GM12878 (cell line): ENCODE data around the gene ZC3H15. TPM values are rescaled to one million over a fixed set of nuclear protein-coding genes. Genes with fewer than 3 reads are reported as not detected.
A peak's percentile ranks its signal among the peaks of the same experiment; 100 is the strongest.

Experiments
- ATF2 ChIP-seq: IDR thresholded peaks from 2 replicates; pipeline ENCODE4 v1.6.1; 2012; ENCODE audit warnings: low read length, inconsistent platforms
- CBFB ChIP-seq: IDR thresholded peaks from 2 replicates; pipeline ENCODE4 v1.6.1; 2016; ENCODE audit warnings: antibody characterized with exemption, low read depth
- CHD1 ChIP-seq: IDR thresholded peaks from 2 replicates; pipeline ENCODE4 v1.6.1; 2012; ENCODE audit warnings: low read depth, low read length, improper control_type of control experiment
- HDAC6 ChIP-seq: fragments of 200-600 bp; sonication (generic); IDR thresholded peaks from one replicate; pipeline ENCODE4 v1.8.0; 2017; ENCODE audit warnings: antibody characterized with exemption; ENCODE audit not compliant: unreplicated experiment
- KAT2A ChIP-seq: conservative IDR thresholded peaks from 2 replicates; pipeline ENCODE4 v1.6.1; 2011; ENCODE audit warnings: low read depth, low read length; ENCODE audit not compliant: control insufficient read depth
- LARP7 ChIP-seq: fragments of 450-650 bp; IDR thresholded peaks from 2 replicates; pipeline ENCODE4 v1.6.1; 2017; ENCODE audit warnings: mild to moderate bottlenecking
- RCOR1 ChIP-seq: conservative IDR thresholded peaks from 2 replicates; pipeline ENCODE4 v1.6.1; 2012; ENCODE audit warnings: low read depth, low read length, improper control_type of control experiment
- REST ChIP-seq: IDR thresholded peaks from 2 replicates; pipeline ENCODE4 v1.6.1; 2012; ENCODE audit warnings: mild to moderate bottlenecking, low read depth, low read length
- SMAD1 ChIP-seq: fragments of 450-650 bp; IDR thresholded peaks from 2 replicates; pipeline ENCODE4 v1.6.1; 2018; ENCODE audit warnings: mild to moderate bottlenecking, low read depth; ENCODE audit not compliant: partially characterized antibody
- YY1 ChIP-seq: IDR thresholded peaks from 2 replicates; pipeline ENCODE4 v1.6.1; 2011; ENCODE audit warnings: low read depth, mild to moderate bottlenecking, low read length
- ZBTB40 ChIP-seq: fragments of 450-650 bp; IDR thresholded peaks from 2 replicates; pipeline ENCODE4 v1.6.1; 2016; ENCODE audit warnings: mild to moderate bottlenecking, moderate library complexity, borderline replicate concordance
- polyA plus RNA-seq, 11 experiments: library from polyadenylated mRNA; depleted of rRNA in 4 of 11; unstranded in 6 of 11; stranded (reverse) in 5 of 11; fragments of >200 nt; fragmentation: Nextera tagmentation in 4 of 11; fragmentation: Illumina TruSeq in 1 of 11; extraction: Ambion mirVana in 4 of 11; extraction: Trizol in 1 of 11; gene quantifications; 1 replicate in 1 of 11; 2 replicates in 10 of 11; pipeline versions ENCODE4 v1.2.1 to v1.2.3, GENCODE V29; 2011 to 2016; ENCODE audit warnings: inconsistent platforms in 2 of 11, missing spikeins in 2 of 11, low read depth in 1 of 11
- total RNA-seq, 4 experiments: library from RNA; depleted of rRNA in 3 of 4; stranded (reverse); fragments of >200 nt in 3 of 4; fragmentation: Illumina TruSeq in 1 of 4; extraction: Trizol in 1 of 4; gene quantifications; 2 replicates each; pipeline versions ENCODE4 v1.2.1 to v1.2.3, GENCODE V29; 2013 to 2021

The ZC3H15 gene
- total and polyA plus RNA-seq, 10 of the 15 experiments (the other 5 are each of a cell fraction or from before 2014, with no cell fraction given), result 51.5 to 152 (median 123) TPM

GRCh38 chr2:186485871-186486650, at the start of gene ZC3H15 (continued):
- TF ChIP-seq REST, result no peak
- TF ChIP-seq HDAC6, result no peak
- TF ChIP-seq RCOR1, result no peak
- peak; percentile 48; the same call in 1 of the 2 replicates for TF ChIP-seq YY1
- peak; percentile 67 for TF ChIP-seq SMAD1
- TF ChIP-seq ATF2, result peak; percentile 15; the same call in 1 of the 2 replicates
- no peak; the same call in 1 of the 2 replicates for TF ChIP-seq ZBTB40
- peak; percentile 60 for TF ChIP-seq CBFB
- TF ChIP-seq KAT2A, result no peak
- TF ChIP-seq LARP7, result peak; percentile 78
- no peak for TF ChIP-seq CHD1
